WTC11 (cell line): ENCODE measurements around the gene MFN1. TPM values are rescaled to one million over a fixed set of nuclear protein-coding genes. Genes with fewer than 3 reads are reported as not detected.

Experiments
- ATAC-seq: fragments of 200-7000 bp; cut with Tn5 transposase; 2 replicates; pipeline ENCODE4 v1.10.0; 2021; ENCODE audit warnings: mild to moderate bottlenecking, moderate library complexity
- Bru-seq: library from RNA; stranded (reverse); fragments of 400-500 nt; gene quantifications from one replicate; lab custom pipeline; 2021; lab: Mats Ljungman, UMichigan
- CTCF ChIA-PET: fragments of 300-600 bp; sonication (Branson Sonifier 250); formaldehyde crosslinking; loops from one replicate; lab custom pipeline; 2021; ENCODE audit warnings: antibody characterized with exemption; lab: Charles Lee
- POLR2A ChIA-PET: fragments of 350-600 bp; sonication (Branson Sonifier 250); formaldehyde crosslinking; loops from one replicate; lab custom pipeline; 2021; ENCODE audit warnings: antibody characterized with exemption; lab: Charles Lee
- DNase-seq: peaks from one replicate; pipeline ENCODE4 v3.0.0; 2021; ENCODE audit warnings: low spot score
- H3K27ac Mint-ChIP-seq: 2 replicates; pipeline ENCODE4 v1.8.0; 2021; ENCODE audit warnings: mixed read lengths
- H3K27me3 Mint-ChIP-seq: 2 replicates; pipeline ENCODE4 v1.8.0; 2021; ENCODE audit warnings: low read depth, mild to moderate bottlenecking, moderate library complexity, mixed read lengths
- H3K36me3 Mint-ChIP-seq: 2 replicates; pipeline ENCODE4 v1.8.0; 2021; ENCODE audit warnings: mixed read lengths
- H3K4me1 Mint-ChIP-seq: 2 replicates; pipeline ENCODE4 v1.8.0; 2022; ENCODE audit warnings: mixed read lengths
- H3K4me3 Mint-ChIP-seq: 2 replicates; pipeline ENCODE4 v1.8.0; 2021; ENCODE audit warnings: mild to moderate bottlenecking, moderate library complexity, mixed read lengths
- H3K9me3 Mint-ChIP-seq: 2 replicates; pipeline ENCODE4 v1.8.0; 2021; ENCODE audit warnings: mixed read lengths
- ARID4B ChIP-seq: sonication (generic); formaldehyde crosslinking; IDR thresholded peaks from 2 replicates; pipeline ENCODE4 v1.8.0; 2023; ENCODE audit warnings: missing genetic modification reagents, mild to moderate bottlenecking, borderline replicate concordance
- E2F4 ChIP-seq: sonication (generic); formaldehyde crosslinking; IDR thresholded peaks from 2 replicates; pipeline ENCODE4 v1.8.1; 2022; ENCODE audit warnings: low read depth, mild to moderate bottlenecking, moderate library complexity, missing genetic modification reagents, borderline replicate concordance
- FOXK1 ChIP-seq: sonication (generic); formaldehyde crosslinking; IDR thresholded peaks from 2 replicates; pipeline ENCODE4 v1.8.0; 2022; ENCODE audit warnings: mild to moderate bottlenecking, moderate library complexity, missing genetic modification reagents
- GABPB1 ChIP-seq: sonication (generic); formaldehyde crosslinking; IDR thresholded peaks from 2 replicates; pipeline ENCODE4 v1.8.1; 2023; ENCODE audit warnings: mild to moderate bottlenecking, missing genetic modification reagents
- GTF2I ChIP-seq: fragments of 250-450 bp; sonication (Bioruptor Pico); conservative IDR thresholded peaks from 2 replicates; pipeline ENCODE4 v1.4.0; 2021; ENCODE audit warnings: mild to moderate bottlenecking
- JAZF1 ChIP-seq: fragments of 250-450 bp; sonication (Bioruptor Pico); IDR thresholded peaks from 2 replicates; pipeline ENCODE4 v1.9.0; 2021; ENCODE audit warnings: moderate library complexity, mild to moderate bottlenecking, inconsistent platforms
- JUN ChIP-seq: sonication (generic); formaldehyde crosslinking; IDR thresholded peaks from 2 replicates; pipeline ENCODE4 v1.8.0; 2023; ENCODE audit warnings: mild to moderate bottlenecking, missing genetic modification reagents
- NFYB ChIP-seq: sonication (generic); formaldehyde crosslinking; conservative IDR thresholded peaks from 2 replicates; pipeline ENCODE4 v1.8.0; 2022; ENCODE audit warnings: low read depth, missing genetic modification reagents
- NR1H2 ChIP-seq: sonication (generic); formaldehyde crosslinking; IDR thresholded peaks from 2 replicates; pipeline ENCODE4 v1.9.0; 2021; ENCODE audit warnings: mild to moderate bottlenecking, moderate library complexity, missing genetic modification reagents
- NR2C2 ChIP-seq: sonication (generic); formaldehyde crosslinking; IDR thresholded peaks from 2 replicates; pipeline ENCODE4 v1.8.0; 2022; ENCODE audit warnings: mild to moderate bottlenecking, missing genetic modification reagents
- PRDM15 ChIP-seq: sonication (generic); formaldehyde crosslinking; IDR thresholded peaks from 2 replicates; pipeline ENCODE4 v1.8.0; 2022; ENCODE audit warnings: missing genetic modification reagents
- SP1 ChIP-seq: sonication (generic); formaldehyde crosslinking; conservative IDR thresholded peaks from 2 replicates; pipeline ENCODE4 v1.8.1; 2022; ENCODE audit warnings: missing genetic modification reagents
- ZNF232 ChIP-seq: sonication (generic); formaldehyde crosslinking; IDR thresholded peaks from 2 replicates; pipeline ENCODE4 v1.8.0; 2022; ENCODE audit warnings: mild to moderate bottlenecking, missing genetic modification reagents
- long read RNA-seq, 3 experiments: library from RNA in 1 of 3; library from capped mRNA in 1 of 3; library from polyadenylated mRNA in 1 of 3; unstranded in 2 of 3; stranded (forward) in 1 of 3; transcript quantifications; one replicate each; pipeline ENCODE4 v2.0.0, GENCODE V29; 2021
- total RNA-seq: library from RNA; stranded (reverse); gene quantifications from 3 replicates; pipeline ENCODE4 v1.2.3, GENCODE V29; 2021
- TF ChIP-seq, protein P1 (sequence below): fragments of 250-450 bp; sonication (Bioruptor Pico); IDR thresholded peaks from 2 replicates; pipeline ENCODE4 v2.1.2; 2022; ENCODE audit warnings: mild to moderate bottlenecking, moderate library complexity
- TF ChIP-seq, protein P2 (sequence below): sonication (generic); formaldehyde crosslinking; IDR thresholded peaks from 2 replicates; pipeline ENCODE4 v1.8.0; 2022; ENCODE audit warnings: mild to moderate bottlenecking, missing genetic modification reagents
- TF ChIP-seq, protein P3 (sequence below): sonication (generic); formaldehyde crosslinking; IDR thresholded peaks from 2 replicates; pipeline ENCODE4 v1.8.0; 2022; ENCODE audit warnings: mild to moderate bottlenecking, missing genetic modification reagents
- TF ChIP-seq, protein P4 (sequence below): sonication (generic); formaldehyde crosslinking; IDR thresholded peaks from 2 replicates; pipeline ENCODE4 v1.8.1; 2022; ENCODE audit warnings: mild to moderate bottlenecking, moderate library complexity, missing genetic modification reagents

Gene MFN1
- total RNA-seq = 40.7 to 46.6 TPM (median 42.7 TPM) in 3 replicates
- Bru-seq, nascent RNA = percentile 80 among the genes with signal in this experiment
- long read RNA-seq, experiment 1, full-length matches to known transcripts = 56 of 84 reads
- long read RNA-seq, experiment 1, partial matches to known transcripts = 11 of 84 reads
- long read RNA-seq, experiment 1, other reads (novel, unspliced or antisense) = 17 of 84 reads
- long read RNA-seq, experiment 2, full-length matches to known transcripts = 10 of 37 reads
- long read RNA-seq, experiment 2, partial matches to known transcripts = 12 of 37 reads
- long read RNA-seq, experiment 2, other reads (novel, unspliced or antisense) = 15 of 37 reads
- long read RNA-seq, experiment 3, full-length matches to known transcripts = 13 of 27 reads
- long read RNA-seq, experiment 3, partial matches to known transcripts = 10 of 27 reads
- long read RNA-seq, experiment 3, other reads (novel, unspliced or antisense) = 4 of 27 reads

GRCh38 chr3:179347345-179348194 is at the start of gene MFN1:
Gene MFN1 (plus strand): TSS chr3:179347709. CDS start chr3:179348852, 1,143 bp downstream.
- H3K4me1 Mint-ChIP-seq = peaks cover 8% of the 10 kb centered on the region
- peaks cover 13% of the 10 kb centered on the region for H3K36me3 Mint-ChIP-seq
- 0 out of 2 replicates have a peak, but pooled peaks cover 3% of the 10 kb centered on the region for H3K9me3 Mint-ChIP-seq
- peak; percentile 90 for DNase-seq
- POLR2A ChIA-PET = interaction anchor here (0.6 to 1.6 kb wide), 4 partner anchors 9 to 257 kb away, joined by 3 to 6 read pairs (median 4); partner anchors contain the start of genes MRPL47 and NDUFB5
- H3K27ac Mint-ChIP-seq = peak within 1 kb of the TSS; percentile 98
- peak within 1 kb of the TSS; percentile 99 for H3K4me3 Mint-ChIP-seq
- H3K27me3 Mint-ChIP-seq = no peaks in the 10 kb centered on the region
- CTCF ChIA-PET = interaction anchor here (1.4 to 1.7 kb wide), 3 partner anchors 22 to 215 kb away, joined by 3 to 5 read pairs (median 3); partner anchors contain the start of genes ACTL6A and ZNF639
- peak; percentile 96 for ATAC-seq
- TF ChIP-seq NFYB (CRISPR knock-in tag) = peak; percentile 46; the same call in 1 of the 2 replicates
- no peak for TF ChIP-seq E2F4 (CRISPR knock-in tag)
- TF ChIP-seq, protein P1, sequence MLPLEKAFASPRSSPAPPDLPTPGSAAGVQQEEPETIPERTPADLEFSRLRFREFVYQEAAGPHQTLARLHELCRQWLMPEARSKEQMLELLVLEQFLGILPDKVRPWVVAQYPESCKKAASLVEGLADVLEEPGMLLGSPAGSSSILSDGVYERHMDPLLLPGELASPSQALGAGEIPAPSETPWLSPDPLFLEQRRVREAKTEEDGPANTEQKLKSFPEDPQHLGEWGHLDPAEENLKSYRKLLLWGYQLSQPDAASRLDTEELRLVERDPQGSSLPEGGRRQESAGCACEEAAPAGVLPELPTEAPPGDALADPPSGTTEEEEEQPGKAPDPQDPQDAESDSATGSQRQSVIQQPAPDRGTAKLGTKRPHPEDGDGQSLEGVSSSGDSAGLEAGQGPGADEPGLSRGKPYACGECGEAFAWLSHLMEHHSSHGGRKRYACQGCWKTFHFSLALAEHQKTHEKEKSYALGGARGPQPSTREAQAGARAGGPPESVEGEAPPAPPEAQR (CRISPR knock-in tag) = no peak
- TF ChIP-seq JAZF1 = no peak
- TF ChIP-seq FOXK1 (CRISPR knock-in tag) = peak; percentile 77; the same call in 1 of the 2 replicates
- TF ChIP-seq, protein P2, sequence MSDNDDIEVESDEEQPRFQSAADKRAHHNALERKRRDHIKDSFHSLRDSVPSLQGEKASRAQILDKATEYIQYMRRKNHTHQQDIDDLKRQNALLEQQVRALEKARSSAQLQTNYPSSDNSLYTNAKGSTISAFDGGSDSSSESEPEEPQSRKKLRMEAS = 0 out of 2 replicates have a peak, but pooled peaks have one; percentile 51
- peak; percentile 55 for TF ChIP-seq GABPB1 (CRISPR knock-in tag)
- TF ChIP-seq GTF2I = no peak
- peak; percentile 75 for TF ChIP-seq SP1
- TF ChIP-seq PRDM15 (CRISPR knock-in tag) = no peak
- TF ChIP-seq NR2C2 = no peak
- TF ChIP-seq NR1H2 (CRISPR knock-in tag) = no peak
- TF ChIP-seq JUN = 0 out of 2 replicates have a peak, but pooled peaks have one; percentile 27
- no peak; the same call in 1 of the 2 replicates for TF ChIP-seq ARID4B (CRISPR knock-in tag)
- TF ChIP-seq, protein P3, sequence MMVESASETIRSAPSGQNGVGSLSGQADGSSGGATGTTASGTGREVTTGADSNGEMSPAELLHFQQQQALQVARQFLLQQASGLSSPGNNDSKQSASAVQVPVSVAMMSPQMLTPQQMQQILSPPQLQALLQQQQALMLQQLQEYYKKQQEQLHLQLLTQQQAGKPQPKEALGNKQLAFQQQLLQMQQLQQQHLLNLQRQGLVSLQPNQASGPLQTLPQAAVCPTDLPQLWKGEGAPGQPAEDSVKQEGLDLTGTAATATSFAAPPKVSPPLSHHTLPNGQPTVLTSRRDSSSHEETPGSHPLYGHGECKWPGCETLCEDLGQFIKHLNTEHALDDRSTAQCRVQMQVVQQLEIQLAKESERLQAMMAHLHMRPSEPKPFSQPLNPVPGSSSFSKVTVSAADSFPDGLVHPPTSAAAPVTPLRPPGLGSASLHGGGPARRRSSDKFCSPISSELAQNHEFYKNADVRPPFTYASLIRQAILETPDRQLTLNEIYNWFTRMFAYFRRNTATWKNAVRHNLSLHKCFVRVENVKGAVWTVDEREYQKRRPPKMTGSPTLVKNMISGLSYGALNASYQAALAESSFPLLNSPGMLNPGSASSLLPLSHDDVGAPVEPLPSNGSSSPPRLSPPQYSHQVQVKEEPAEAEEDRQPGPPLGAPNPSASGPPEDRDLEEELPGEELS (CRISPR knock-in tag) = peak; percentile 18; the same call in 1 of the 2 replicates
- TF ChIP-seq, protein P4, sequence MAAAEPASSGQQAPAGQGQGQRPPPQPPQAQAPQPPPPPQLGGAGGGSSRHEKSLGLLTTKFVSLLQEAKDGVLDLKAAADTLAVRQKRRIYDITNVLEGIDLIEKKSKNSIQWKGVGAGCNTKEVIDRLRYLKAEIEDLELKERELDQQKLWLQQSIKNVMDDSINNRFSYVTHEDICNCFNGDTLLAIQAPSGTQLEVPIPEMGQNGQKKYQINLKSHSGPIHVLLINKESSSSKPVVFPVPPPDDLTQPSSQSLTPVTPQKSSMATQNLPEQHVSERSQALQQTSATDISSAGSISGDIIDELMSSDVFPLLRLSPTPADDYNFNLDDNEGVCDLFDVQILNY (CRISPR knock-in tag) = 0 out of 2 replicates have a peak, but pooled peaks have one; percentile 14
- TF ChIP-seq ZNF232 (CRISPR knock-in tag) = 0 out of 2 replicates have a peak, but pooled peaks have one; percentile 22
